H9 (cell line): ENCODE results near the gene ADAM17. TPM values are rescaled to one million over a fixed set of nuclear protein-coding genes. Genes with fewer than 3 reads are reported as not detected.

ENCODE experiments used
- DNase-seq: peaks from one replicate; pipeline ENCODE4 v3.0.0-alpha.2; 2017
- H2AFZ ChIP-seq: one replicate; pipeline ENCODE4 v1.6.1; 2013; ENCODE audit warnings: mild to moderate bottlenecking, low read length, control low read depth, moderate library complexity
- H2AK5ac ChIP-seq: 2 replicates; pipeline ENCODE4 v1.6.1; 2013; ENCODE audit warnings: low read length, control low read depth, mixed read lengths; ENCODE audit not compliant: insufficient read length
- H2BK120ac ChIP-seq: one replicate; pipeline ENCODE4 v1.6.1; 2013; ENCODE audit warnings: low read depth, mild to moderate bottlenecking, low read length, control low read depth, inconsistent platforms; ENCODE audit not compliant: poor library complexity, severe bottlenecking
- H2BK12ac ChIP-seq: 2 replicates; pipeline ENCODE4 v1.6.1; 2013; ENCODE audit warnings: low read length, control low read depth, mixed read lengths, low read depth; ENCODE audit not compliant: insufficient read length
- H2BK15ac ChIP-seq: 2 replicates; pipeline ENCODE4 v1.6.1; 2013; ENCODE audit warnings: low read depth, low read length, control low read depth
- H2BK20ac ChIP-seq: one replicate; pipeline ENCODE4 v1.6.1; 2013; ENCODE audit warnings: low read depth, mild to moderate bottlenecking, low read length, control low read depth, inconsistent platforms; ENCODE audit not compliant: poor library complexity, severe bottlenecking
- H2BK5ac ChIP-seq: 2 replicates; pipeline ENCODE4 v1.6.1; 2013; ENCODE audit warnings: low read length, control low read depth, mixed read lengths; ENCODE audit not compliant: insufficient read length
- H3K14ac ChIP-seq: 2 replicates; pipeline ENCODE4 v1.6.1; 2013; ENCODE audit warnings: low read length, control low read depth; ENCODE audit not compliant: insufficient read depth
- H3K18ac ChIP-seq: 2 replicates; pipeline ENCODE4 v1.6.1; 2013; ENCODE audit warnings: low read depth, mild to moderate bottlenecking, mixed read lengths, low read length, control low read depth; ENCODE audit not compliant: insufficient read length
- H3K23ac ChIP-seq: 2 replicates; pipeline ENCODE4 v1.6.1; 2013; ENCODE audit warnings: low read length, control low read depth, mixed read lengths, low read depth; ENCODE audit not compliant: insufficient read length
- H3K23me2 ChIP-seq: 2 replicates; pipeline ENCODE4 v1.6.1; 2013; ENCODE audit warnings: low read depth, mild to moderate bottlenecking, mixed read lengths, low read length, control low read depth; ENCODE audit not compliant: insufficient read length, poor library complexity, severe bottlenecking
- H3K27ac ChIP-seq: 2 replicates; pipeline ENCODE4 v1.5.1; 2013; ENCODE audit warnings: low read length, control low read depth, mixed read lengths, low read depth; ENCODE audit not compliant: insufficient read length
- H3K27me3 ChIP-seq: 2 replicates; pipeline ENCODE4 v1.6.1; 2013; ENCODE audit warnings: low read length, control low read depth, inconsistent platforms; ENCODE audit not compliant: insufficient read depth
- H3K4ac ChIP-seq: 2 replicates; pipeline ENCODE4 v1.6.1; 2013; ENCODE audit warnings: low read depth, mild to moderate bottlenecking, control low read depth, inconsistent platforms, low read length, moderate library complexity
- H3K4me1 ChIP-seq: 2 replicates; pipeline ENCODE4 v1.6.1; 2013; ENCODE audit warnings: low read length, control low read depth, inconsistent platforms; ENCODE audit not compliant: insufficient read depth
- H3K4me2 ChIP-seq: 2 replicates; pipeline ENCODE4 v1.6.1; 2013; ENCODE audit warnings: low read length, control low read depth, mixed read lengths; ENCODE audit not compliant: insufficient read length, insufficient read depth
- H3K56ac ChIP-seq: 2 replicates; pipeline ENCODE4 v1.6.1; 2013; ENCODE audit warnings: low read depth, mild to moderate bottlenecking, mixed read lengths, low read length, control low read depth; ENCODE audit not compliant: insufficient read length
- H3K79me1 ChIP-seq: 2 replicates; pipeline ENCODE4 v1.6.1; 2013; ENCODE audit warnings: low read depth, mild to moderate bottlenecking, moderate library complexity, low read length, control low read depth, inconsistent platforms; ENCODE audit not compliant: insufficient read depth, poor library complexity, severe bottlenecking
- H3K79me2 ChIP-seq: 2 replicates; pipeline ENCODE4 v1.6.1; 2013; ENCODE audit warnings: low read length, control low read depth, inconsistent platforms; ENCODE audit not compliant: insufficient read depth
- H3K9ac ChIP-seq: 2 replicates; pipeline ENCODE4 v1.6.1; 2013; ENCODE audit warnings: low read length, control low read depth, mixed read lengths; ENCODE audit not compliant: insufficient read length; ENCODE audit errors: extremely low read depth
- H3K9me3 ChIP-seq: one replicate; pipeline ENCODE4 v1.6.1; 2013; ENCODE audit warnings: low read depth, low read length, inconsistent platforms; ENCODE audit not compliant: control insufficient read depth
- H3T11ph ChIP-seq: one replicate; pipeline ENCODE4 v1.6.1; 2013; ENCODE audit warnings: mild to moderate bottlenecking, low read length, control low read depth, inconsistent platforms
- H4K20me1 ChIP-seq: one replicate; pipeline ENCODE4 v1.6.1; 2013; ENCODE audit not compliant: control insufficient read depth, insufficient read length, insufficient read depth
- H4K5ac ChIP-seq: 2 replicates; pipeline ENCODE4 v1.6.1; 2013; ENCODE audit warnings: low read depth, mild to moderate bottlenecking, mixed read lengths, low read length, control low read depth; ENCODE audit not compliant: insufficient read length
- H4K8ac ChIP-seq: replicated peaks from 2 replicates; pipeline ENCODE4 v1.6.1; 2013; ENCODE audit warnings: low read length, control low read depth, mixed read lengths, low read depth; ENCODE audit not compliant: insufficient read length
- H4K91ac ChIP-seq: 2 replicates; pipeline ENCODE4 v1.6.1; 2013; ENCODE audit warnings: low read depth, mild to moderate bottlenecking, moderate library complexity, mixed read lengths, low read length, control low read depth; ENCODE audit not compliant: insufficient read length
- H3K27ac Mint-ChIP-seq, 3 experiments: 2 replicates in 2 of 3; 3 replicates in 1 of 3; pipeline ENCODE4 v1.8.0; 2020 to 2021; ENCODE audit warnings: mixed read lengths in 3 of 3, mild to moderate bottlenecking in 1 of 3, moderate library complexity in 1 of 3
- H3K27me3 Mint-ChIP-seq: 2 replicates; pipeline ENCODE4 v1.8.0; 2021; ENCODE audit warnings: low read depth, mild to moderate bottlenecking, moderate library complexity, mixed read lengths
- H3K36me3 Mint-ChIP-seq, 3 experiments: 2 replicates in 2 of 3; 3 replicates in 1 of 3; pipeline ENCODE4 v1.8.0; 2020 to 2021; ENCODE audit warnings: low read depth in 3 of 3, mixed read lengths in 3 of 3; ENCODE audit not compliant: insufficient read depth in 1 of 3
- H3K4me1 Mint-ChIP-seq, 2 experiments: 2 replicates each; pipeline ENCODE4 v1.8.0; 2020; ENCODE audit warnings: mixed read lengths in 2 of 2
- H3K4me3 Mint-ChIP-seq, 2 experiments: 2 replicates in 1 of 2; 3 replicates in 1 of 2; pipeline ENCODE4 v1.8.0; 2020 to 2021; ENCODE audit warnings: mild to moderate bottlenecking in 2 of 2, mixed read lengths in 2 of 2, moderate library complexity in 1 of 2
- H3K9me3 Mint-ChIP-seq, 2 experiments: 2 replicates in 1 of 2; 3 replicates in 1 of 2; pipeline ENCODE4 v1.8.0; 2020; ENCODE audit warnings: mild to moderate bottlenecking in 2 of 2, mixed read lengths in 2 of 2, moderate library complexity in 1 of 2
- CTCF ChIP-seq: fragments of 200-600 bp; sonication (generic); conservative IDR thresholded peaks from 3 replicates; pipeline ENCODE4 v1.8.0; 2021; ENCODE audit warnings: antibody characterized with exemption, mild to moderate bottlenecking
- WGBS: extraction: QIAGEN DNeasy Blood & Tissue Kit; methylation state at CpG from one replicate; pipeline ENCODE4 v1.1.7; 2013; ENCODE audit warnings: missing lambda C conversion rate, low lambda C conversion rate, mixed read lengths; ENCODE audit not compliant: insufficient read length; ENCODE audit errors: extremely low coverage; 5-methylcytosine and 5-hydroxymethylcytosine counted together
- total RNA-seq: library from RNA; stranded (reverse); gene quantifications from 2 replicates; pipeline ENCODE4 v1.2.1, GENCODE V29; 2021

ADAM17 gene
- total RNA-seq, 1 experiment from 2014 or later, result 26.3 TPM

DNA sequence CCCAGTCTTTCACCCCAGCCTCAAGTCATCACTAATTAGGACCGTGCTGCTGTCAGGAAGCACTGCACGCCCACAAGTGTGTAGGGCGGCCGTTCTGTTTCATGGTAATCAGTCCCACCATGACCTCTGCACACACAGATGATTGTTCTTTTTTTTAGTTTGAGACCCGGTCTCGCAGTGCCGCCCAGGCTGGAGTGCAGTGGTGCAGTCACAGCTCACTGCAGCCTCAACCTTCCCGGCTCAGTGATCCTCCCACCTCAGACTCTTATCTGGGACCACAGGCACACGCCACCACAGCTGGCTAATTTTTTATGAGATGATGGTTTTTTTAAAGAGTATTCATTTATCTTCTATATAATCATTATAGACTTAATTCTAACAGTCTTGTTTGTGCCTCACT lies 83.1 kb downstream of the ADAM17 start:
- Histone ChIP-seq H3K4me2 (no peak overlapping the region), H4K8ac (no peak overlapping the region), H3K4ac (no peak overlapping the region), H3K79me1 (no peaks in the 10 kb centered on the region), H3K9me3 (no peaks in the 10 kb centered on the region), H3K56ac (no peak overlapping the region), H3K23ac (no peak overlapping the region), H3K27me3 (no peaks in the 10 kb centered on the region), H2BK12ac (no peak overlapping the region), H3K9ac (no peak overlapping the region), H3T11ph (no peak overlapping the region), H2AK5ac (no peak overlapping the region), H4K20me1 (no peaks in the 10 kb centered on the region), H2BK15ac (no peak overlapping the region), H2BK120ac (no peak overlapping the region), H3K18ac (no peak overlapping the region), H2BK20ac (no peak overlapping the region), H3K23me2 (peaks cover 9% of the 10 kb centered on the region), H4K91ac (no peak overlapping the region), H3K14ac (no peak overlapping the region), H3K79me2 (no peaks in the 10 kb centered on the region), H2AFZ (no peak overlapping the region), H3K27ac (no peak overlapping the region), H2BK5ac (no peak overlapping the region), H3K4me1 (no peaks in the 10 kb centered on the region), H4K5ac (no peak overlapping the region)
- peaks cover 14% of the 10 kb centered on the region in 2 experiments for H3K4me1 Mint-ChIP-seq
- peaks cover 14 to 46% (median 44%) of the 10 kb centered on the region in 3 experiments; a peak in 6 of 7 replicates for H3K36me3 Mint-ChIP-seq
- TF ChIP-seq CTCF, result no peak
- DNase-seq, result no peak
- H3K27me3 Mint-ChIP-seq, result peaks cover 4% of the 10 kb centered on the region
- H3K27ac Mint-ChIP-seq, result no peak overlapping the region
- no CpG with 5 or more reads among the region's 9 CpGs for WGBS
- H3K9me3 Mint-ChIP-seq, result peaks cover 3 to 9% of the 10 kb centered on the region in 2 experiments; a peak in 3 of 5 replicates
- H3K4me3 Mint-ChIP-seq, result no peak overlapping the region
